NCI-H446 (cell line): ENCODE data around the gene C11orf24.
"Not testable (repeated sequence)": the region's sequence is repeated elsewhere in the genome, so short reads cannot be mapped to it uniquely, and the experiment has no call there.

Source experiments
- DNase-seq, 2 experiments: peaks; one replicate each; lab custom pipeline; 2025; lab: John Stamatoyannopoulos, UW

Gene C11orf24

DNA sequence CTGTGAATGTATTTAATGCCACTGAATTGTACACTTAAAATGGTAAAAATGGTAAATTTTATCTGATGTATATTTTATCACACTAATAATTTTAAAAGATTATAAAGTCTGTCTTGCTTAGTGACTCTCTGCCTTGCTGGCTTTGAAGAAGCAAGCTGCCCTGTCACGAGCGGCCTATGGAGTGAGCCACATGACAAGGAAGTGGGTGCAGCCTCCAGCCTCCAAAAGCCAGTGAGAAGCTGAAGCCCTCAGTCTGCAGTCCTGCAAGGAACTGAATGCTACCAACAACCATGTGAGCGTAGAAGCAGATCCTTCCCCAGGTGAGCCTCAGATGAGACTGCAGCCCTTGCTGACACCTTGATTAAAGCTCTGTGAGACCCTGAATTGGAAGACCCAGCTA lies 20.0 kb downstream of the C11orf24 start:
- DNase-seq, result no peak

DNA sequence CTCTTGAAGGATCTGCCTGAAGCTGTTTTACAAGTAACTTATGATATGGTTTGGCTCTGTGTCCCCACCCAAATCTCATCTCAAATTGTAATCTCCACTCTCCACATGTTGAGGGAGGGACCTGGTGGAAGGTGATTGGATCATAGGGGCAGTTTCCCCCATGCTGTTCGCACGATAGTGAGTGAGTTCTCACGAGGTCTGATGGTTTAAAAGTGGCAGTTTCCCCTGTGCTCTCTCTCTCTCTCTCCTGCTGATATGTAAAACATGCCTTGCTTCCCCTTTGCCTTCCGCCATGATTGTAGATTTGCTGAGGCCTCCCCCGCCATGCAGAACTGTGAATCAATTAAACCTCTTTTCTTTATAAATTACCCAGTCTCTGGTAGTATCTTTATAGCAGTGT lies 26.9 kb downstream of the C11orf24 start:
- not testable (repeated sequence) for DNase-seq

GRCh38 chr11:68243847-68244246 lies 27.9 kb downstream of the C11orf24 start:
- DNase-seq, result not testable (repeated sequence)

DNA sequence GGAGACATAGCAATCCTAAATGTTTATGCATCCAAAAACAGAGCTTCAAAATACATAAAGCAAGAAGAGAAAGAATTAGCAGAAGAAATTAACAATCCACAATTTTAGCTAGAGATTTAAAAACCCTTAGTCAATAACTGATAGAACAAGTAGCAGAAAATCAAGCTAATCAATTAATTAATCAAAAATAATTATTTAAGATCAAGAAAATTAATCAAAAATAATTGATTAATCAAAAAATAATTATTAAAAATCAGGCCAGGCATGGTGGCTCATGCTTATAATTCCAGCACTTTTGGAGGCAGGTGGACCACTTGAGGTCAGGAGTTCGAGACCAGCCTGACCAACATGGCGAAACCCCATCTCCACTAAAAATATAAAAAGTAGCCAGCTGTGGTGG lies 29.2 kb downstream of the C11orf24 start:
- DNase-seq, result no peak

- DNase-seq, result no peak
These were observed 40.2 kb downstream of the C11orf24 start for GRCh38 chr11:68231621-68232020.

DNA sequence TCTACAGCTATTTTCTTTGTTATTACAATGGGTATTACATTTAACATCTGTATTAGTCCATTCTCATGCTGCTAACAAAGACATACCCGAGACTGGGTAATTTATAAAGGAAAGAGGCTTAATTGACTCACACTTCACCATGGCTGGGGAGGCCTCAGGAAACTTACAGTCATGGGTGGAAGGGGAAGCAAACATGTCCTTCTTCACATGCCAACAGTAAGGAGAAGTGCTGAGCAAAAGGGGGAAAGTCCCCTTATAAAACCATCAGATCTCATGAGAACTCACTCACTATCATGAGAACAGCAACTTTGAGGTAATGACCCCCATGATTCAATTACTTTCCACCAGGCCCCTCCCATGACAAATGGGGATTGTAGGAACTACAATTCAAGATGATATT lies 42.2 kb downstream of the C11orf24 start:
- DNase-seq, result no peak

DNA sequence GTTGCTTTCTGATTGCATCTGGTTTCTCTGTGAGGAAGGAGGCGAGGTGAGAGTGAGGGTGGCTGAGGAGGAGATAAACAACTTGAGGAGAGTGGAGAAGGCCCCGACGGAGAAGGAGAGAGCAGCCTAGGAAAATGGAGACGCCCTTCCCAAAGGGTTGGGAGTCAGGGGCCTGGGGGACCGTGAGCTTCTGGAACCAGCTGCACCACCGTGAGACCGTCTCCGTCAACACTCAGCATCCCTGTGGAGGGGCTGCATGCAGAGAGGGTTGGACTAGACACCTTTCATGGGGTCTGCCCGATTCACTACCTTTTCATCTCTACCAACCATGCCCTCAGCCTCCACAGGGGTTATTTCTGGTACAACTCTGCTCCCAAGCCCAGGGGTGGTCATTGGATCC lies 45.4 kb downstream of the C11orf24 start:
- DNase-seq, result no peak

GRCh38 chr11:68224606-68225005 lies 47.2 kb downstream of the C11orf24 start:
- no peak for DNase-seq

DNA sequence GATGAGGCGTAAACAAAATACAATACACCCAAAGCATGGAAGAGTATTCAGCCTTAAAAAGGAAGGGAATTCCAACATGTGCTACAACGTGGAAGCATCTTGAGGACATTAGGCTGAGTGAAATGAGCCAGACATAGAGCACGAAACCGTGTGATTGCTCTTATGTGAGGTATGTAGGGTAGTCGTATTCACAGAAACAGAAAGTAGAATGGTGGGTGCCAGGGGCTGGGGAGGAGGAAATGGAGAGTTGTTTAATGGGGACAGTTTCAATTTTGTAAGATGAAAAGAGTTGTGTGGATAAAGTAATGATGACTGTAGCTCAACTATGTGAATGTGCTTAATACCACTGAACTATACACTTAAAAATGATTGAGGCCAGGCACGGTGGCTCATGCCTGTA lies 48.5 kb downstream of the C11orf24 start:
- no peak for DNase-seq

- DNase-seq, result no peak
These were observed 50.4 kb downstream of the C11orf24 start for GRCh38 chr11:68221406-68221805.

DNA sequence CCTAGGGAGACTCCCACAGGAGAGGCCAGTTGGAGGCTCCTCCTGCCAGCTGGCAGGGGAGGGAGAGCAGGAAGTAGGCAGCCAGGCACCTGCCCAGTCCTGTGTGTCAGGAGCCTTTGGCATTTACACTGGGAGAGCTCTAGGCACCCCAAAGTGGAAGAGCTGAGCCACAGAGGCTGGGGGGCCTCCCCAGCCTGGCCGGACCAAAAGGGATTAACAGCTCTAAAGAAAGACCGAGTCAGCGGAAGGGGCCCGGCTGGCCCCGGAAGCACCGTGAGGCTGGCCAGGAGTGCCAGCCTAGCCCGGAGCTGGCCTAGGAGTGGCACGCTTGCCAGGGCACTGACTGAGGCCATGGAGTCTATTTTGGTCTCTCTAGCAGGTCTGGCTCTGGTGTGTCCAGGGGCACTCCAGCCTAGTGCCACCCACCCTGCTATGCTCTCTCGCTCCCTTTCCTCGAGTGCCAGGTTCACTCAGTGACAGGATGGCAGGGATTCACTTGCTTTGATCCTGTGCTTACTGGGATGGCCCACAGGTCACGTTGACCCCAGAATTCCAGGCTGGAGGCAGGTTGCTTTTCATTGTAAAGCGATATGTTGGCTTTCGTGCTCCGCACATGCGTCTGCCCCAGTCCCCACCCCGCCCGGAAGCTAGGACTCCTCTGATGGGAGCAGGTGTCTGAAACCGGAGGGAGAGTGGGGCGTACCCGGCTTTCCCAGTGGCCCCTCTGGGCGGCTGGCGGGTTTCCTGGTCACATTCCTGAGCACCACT lies 55.4 kb downstream of the C11orf24 start:
- DNase-seq, result peak in 1 of 2 experiments; percentile 20

GRCh38 chr11:68215524-68216170 lies 56.1 kb downstream of the C11orf24 start:
- DNase-seq, result peak in 1 of 2 experiments; percentile 15

- no peak for DNase-seq
These were observed 56.7 kb downstream of the C11orf24 start for GRCh38 chr11:68215087-68215445.

DNA sequence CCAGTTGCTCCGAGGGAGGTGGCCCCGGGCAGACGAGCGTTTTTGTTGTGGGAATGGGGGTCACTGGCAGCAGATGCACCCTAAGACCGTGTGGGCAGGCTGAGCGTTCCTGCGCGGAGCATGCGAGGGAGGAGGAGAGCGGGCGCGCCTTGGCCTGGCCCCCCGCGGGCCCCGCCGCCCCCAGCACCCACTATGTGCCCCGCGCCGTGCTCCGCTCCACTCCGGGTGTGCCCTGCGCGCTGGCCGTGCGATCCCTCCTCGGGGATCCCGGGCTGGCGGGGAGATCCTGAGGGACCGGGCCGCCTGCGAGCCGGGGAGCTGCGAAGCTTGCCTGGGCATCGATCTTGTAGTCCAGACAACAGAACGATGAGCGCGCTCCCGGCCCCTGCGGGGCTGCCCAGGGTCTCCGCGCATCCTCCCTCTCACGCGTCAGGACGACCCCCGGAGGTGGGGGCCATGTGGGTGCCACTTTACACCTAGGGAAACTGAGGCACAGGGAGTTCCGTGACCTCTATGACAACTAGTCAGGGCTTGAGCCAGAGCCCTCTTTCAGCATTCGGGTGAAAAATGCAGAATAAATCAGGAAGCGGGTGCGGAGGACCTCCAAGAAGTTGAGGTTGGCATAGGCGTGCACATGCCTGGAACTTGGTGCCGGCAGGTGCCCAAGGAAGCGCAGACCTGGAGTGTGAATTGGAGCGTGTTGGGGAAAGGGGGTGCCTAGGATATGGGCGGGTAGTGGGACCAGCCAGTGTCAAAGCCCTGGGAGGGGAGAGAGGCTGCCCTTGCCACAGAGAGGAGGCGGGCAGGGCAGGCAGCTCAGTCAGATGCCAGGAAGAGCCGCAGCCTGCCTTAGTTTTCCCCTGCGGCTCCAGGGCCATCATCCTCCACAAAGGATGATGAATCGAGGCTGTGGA lies 57.3 kb downstream of the C11orf24 start:
- no peak for DNase-seq

- peak; percentile 63 to 95 for DNase-seq
These were observed 58.1 kb downstream of the C11orf24 start for GRCh38 chr11:68213555-68214172.

- DNase-seq, result peak in 1 of 2 experiments; percentile 78
These were observed 58.6 kb downstream of the C11orf24 start, which contains the start of gene KMT5B for GRCh38 chr11:68213135-68213515. TSS of gene KMT5B (minus strand) at chr11:68213296. CDS start at chr11:68190076, 23,220 bp downstream.

DNA sequence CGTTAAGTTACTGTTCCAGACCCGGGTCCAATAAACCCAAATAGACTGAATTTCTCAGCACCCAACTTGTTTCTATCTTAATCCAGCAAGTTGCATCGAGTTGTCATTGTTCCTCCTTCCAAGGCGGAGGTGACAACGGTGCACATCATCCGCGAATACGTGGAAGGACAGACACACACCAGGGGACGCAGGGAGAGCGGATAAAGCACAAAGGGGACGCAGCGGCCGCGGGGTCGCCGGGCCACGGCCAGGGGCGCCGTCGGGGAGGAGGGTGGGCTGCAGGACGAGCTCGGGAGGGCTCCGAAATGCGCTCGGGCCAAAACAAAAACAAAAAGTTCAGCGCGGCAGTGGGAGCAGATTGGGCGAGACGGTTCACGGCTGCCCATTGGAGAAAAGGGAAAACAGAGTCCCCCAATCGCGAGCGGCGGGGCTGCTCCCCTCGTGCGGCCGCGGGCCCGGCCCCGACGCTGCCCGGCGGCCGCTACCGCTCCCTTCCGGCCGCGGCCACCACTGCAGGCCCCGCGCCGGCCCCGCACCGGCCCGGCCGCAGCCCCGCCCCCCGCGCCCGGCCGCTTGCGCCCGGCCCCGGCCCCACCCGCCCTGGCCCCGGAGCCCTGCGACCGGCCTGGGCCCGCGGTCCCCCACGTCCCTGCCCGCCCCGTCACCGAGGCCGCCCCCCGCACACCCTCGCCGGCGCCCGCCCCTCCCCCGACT lies 59.2 kb downstream of the C11orf24 start:
- peak; percentile 34 to 73 for DNase-seq

- DNase-seq, result no peak
These were observed 60.2 kb downstream of the C11orf24 start for GRCh38 chr11:68211546-68211945.
